Panc1 (cell line): ENCODE data around the gene CREBRF. TPM values are rescaled to one million over a fixed set of nuclear protein-coding genes. Genes with fewer than 3 reads are reported as not detected.

Experiments
- ATAC-seq: fragments of 200-7000 bp; cut with Tn5 transposase; 2 replicates; pipeline ENCODE4 v1.9.1; 2020; ENCODE audit warnings: mild to moderate bottlenecking, moderate library complexity
- BruUV-seq: library from RNA; stranded (reverse); fragments of 400-500 nt; replicated peaks from 2 replicates; lab custom pipeline; 2021; lab: Mats Ljungman, UMichigan
- CTCF ChIA-PET: fragments of 300-600 bp; sonication (Branson Sonifier 250); formaldehyde crosslinking; loops from one replicate; lab custom pipeline; 2022; ENCODE audit warnings: antibody characterized with exemption; lab: Charles Lee
- POLR2A ChIA-PET: fragments of 300-600 bp; sonication (Branson Sonifier 250); formaldehyde crosslinking; loops from one replicate; lab custom pipeline; 2022; ENCODE audit warnings: antibody characterized with exemption; lab: Charles Lee
- DNase-seq: peaks from one replicate; pipeline ENCODE4 v3.0.0-alpha.2; 2010; ENCODE audit warnings: low read depth, low spot score
- H3K27ac ChIP-seq: 2 replicates; pipeline ENCODE4 v1.5.1; 2011; ENCODE audit warnings: mild to moderate bottlenecking, low read length, inconsistent platforms
- H3K27me3 ChIP-seq: fragments of 200-500 bp; sonication (Bioruptor generic); 2 replicates; pipeline ENCODE4 v1.6.0; 2014; ENCODE audit warnings: low read length, inconsistent platforms; ENCODE audit not compliant: control insufficient read depth, insufficient read depth
- H3K36me3 ChIP-seq: fragments of 200-500 bp; sonication (Bioruptor generic); 2 replicates; pipeline ENCODE4 v1.5.1; 2014; ENCODE audit warnings: inconsistent platforms, mild to moderate bottlenecking, low read length, moderate library complexity; ENCODE audit not compliant: control insufficient read depth, insufficient read depth
- H3K4me1 ChIP-seq: 2 replicates; pipeline ENCODE4 v1.5.1; 2011; ENCODE audit warnings: inconsistent platforms, mild to moderate bottlenecking, low read length, moderate library complexity; ENCODE audit not compliant: control insufficient read depth, insufficient read depth
- H3K4me3 ChIP-seq, 2 experiments: 2 replicates each; pipeline ENCODE4 v1.5.1; 2011 to 2012; ENCODE audit warnings: low read depth in 2 of 2, low read length in 2 of 2, mild to moderate bottlenecking in 2 of 2, inconsistent platforms in 1 of 2, moderate library complexity in 1 of 2
- H3K9me3 ChIP-seq: fragments of 200-500 bp; sonication (Bioruptor generic); 2 replicates; pipeline ENCODE4 v1.5.1; 2014; ENCODE audit warnings: low read depth, mild to moderate bottlenecking, inconsistent platforms, low read length, moderate library complexity; ENCODE audit not compliant: control insufficient read depth, insufficient read depth
- POLR2AphosphoS5 ChIP-seq: IDR thresholded peaks from 2 replicates; pipeline ENCODE4 v1.6.1; 2012; ENCODE audit warnings: mild to moderate bottlenecking, low read depth, low read length, moderate library complexity
- SIN3A ChIP-seq: IDR thresholded peaks from 2 replicates; pipeline ENCODE4 v1.6.1; 2012; ENCODE audit warnings: low read depth, mild to moderate bottlenecking, low read length, moderate library complexity, borderline replicate concordance; ENCODE audit not compliant: insufficient read depth
- TCF7L2 ChIP-seq: IDR thresholded peaks from 2 replicates; pipeline ENCODE4 v1.6.1; 2011; ENCODE audit warnings: mild to moderate bottlenecking, low read depth, low read length, inconsistent platforms
- in situ Hi-C: cut with HindIII; loops from 2 replicates; pipeline ENCODE4 v1.10.0; 2016; ENCODE audit warnings: low sequenced_read_pairs, low pct_unique_long_range_greater_than_20kb
- intact Hi-C: fragments of 100-400 bp; cut with micrococcal nuclease; formaldehyde crosslinking; loops from one replicate; pipeline ENCODE4 v1.10.0; 2022; ENCODE audit not compliant: unreplicated experiment
- total RNA-seq: library from RNA; stranded (reverse); gene quantifications from one replicate; pipeline ENCODE4 v1.2.1, GENCODE V29; 2021; ENCODE audit not compliant: unreplicated experiment
- TF ChIP-seq, protein P1 (sequence below), 2 experiments: IDR thresholded peaks; 2 replicates each; pipeline ENCODE4 v1.6.1; 2011 to 2012; ENCODE audit warnings: low read depth in 2 of 2, control low read depth in 1 of 2, low read length in 1 of 2, mild to moderate bottlenecking in 1 of 2, moderate library complexity in 1 of 2; ENCODE audit not compliant: insufficient read depth in 1 of 2
- TF ChIP-seq, protein P2 (sequence below): fragments of 450-650 bp; IDR thresholded peaks from 2 replicates; pipeline ENCODE4 v1.5.1; 2017; ENCODE audit warnings: mild to moderate bottlenecking

Gene CREBRF
- total RNA-seq, 1 experiment from 2014 or later, result 9.0 TPM

DNA sequence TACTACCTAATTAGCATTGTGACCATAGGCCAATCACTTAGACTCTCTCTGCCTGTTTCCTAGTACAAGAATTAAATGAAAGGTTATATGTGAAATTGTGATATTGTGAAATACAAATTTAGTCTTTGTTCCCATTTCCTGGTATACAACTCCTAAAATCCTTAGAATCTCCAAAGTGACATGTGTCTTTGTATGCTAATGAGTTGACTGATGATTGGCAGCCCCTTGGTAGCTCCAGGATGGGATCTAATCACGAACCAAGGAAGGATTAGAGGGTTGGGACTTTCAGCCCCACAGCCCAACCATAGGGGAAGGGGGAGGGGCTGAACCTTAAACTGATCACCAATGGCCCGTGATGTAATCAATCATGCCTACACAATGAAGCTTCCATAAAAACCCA is 41.0 kb upstream of the CREBRF start:
- CTCF ChIA-PET, result no interaction called here
- intact Hi-C loops (no loop called here), in situ Hi-C loops (no loop called here)
- no peaks in the 10 kb centered on the region for H3K27me3 ChIP-seq
- no peak for DNase-seq
- no peak overlapping the region for H3K4me3 ChIP-seq
- peak overlapping the region; percentile 15; the same call in 1 of the 2 replicates for H3K27ac ChIP-seq
- no peaks in the 10 kb centered on the region for H3K9me3 ChIP-seq
- H3K4me1 ChIP-seq, result peaks cover 22% of the 10 kb centered on the region
- no peaks in the 10 kb centered on the region for H3K36me3 ChIP-seq
- TF ChIP-seq TCF7L2 (no peak), POLR2AphosphoS5 (no peak), SIN3A (no peak)
- TF ChIP-seq, protein P1, sequence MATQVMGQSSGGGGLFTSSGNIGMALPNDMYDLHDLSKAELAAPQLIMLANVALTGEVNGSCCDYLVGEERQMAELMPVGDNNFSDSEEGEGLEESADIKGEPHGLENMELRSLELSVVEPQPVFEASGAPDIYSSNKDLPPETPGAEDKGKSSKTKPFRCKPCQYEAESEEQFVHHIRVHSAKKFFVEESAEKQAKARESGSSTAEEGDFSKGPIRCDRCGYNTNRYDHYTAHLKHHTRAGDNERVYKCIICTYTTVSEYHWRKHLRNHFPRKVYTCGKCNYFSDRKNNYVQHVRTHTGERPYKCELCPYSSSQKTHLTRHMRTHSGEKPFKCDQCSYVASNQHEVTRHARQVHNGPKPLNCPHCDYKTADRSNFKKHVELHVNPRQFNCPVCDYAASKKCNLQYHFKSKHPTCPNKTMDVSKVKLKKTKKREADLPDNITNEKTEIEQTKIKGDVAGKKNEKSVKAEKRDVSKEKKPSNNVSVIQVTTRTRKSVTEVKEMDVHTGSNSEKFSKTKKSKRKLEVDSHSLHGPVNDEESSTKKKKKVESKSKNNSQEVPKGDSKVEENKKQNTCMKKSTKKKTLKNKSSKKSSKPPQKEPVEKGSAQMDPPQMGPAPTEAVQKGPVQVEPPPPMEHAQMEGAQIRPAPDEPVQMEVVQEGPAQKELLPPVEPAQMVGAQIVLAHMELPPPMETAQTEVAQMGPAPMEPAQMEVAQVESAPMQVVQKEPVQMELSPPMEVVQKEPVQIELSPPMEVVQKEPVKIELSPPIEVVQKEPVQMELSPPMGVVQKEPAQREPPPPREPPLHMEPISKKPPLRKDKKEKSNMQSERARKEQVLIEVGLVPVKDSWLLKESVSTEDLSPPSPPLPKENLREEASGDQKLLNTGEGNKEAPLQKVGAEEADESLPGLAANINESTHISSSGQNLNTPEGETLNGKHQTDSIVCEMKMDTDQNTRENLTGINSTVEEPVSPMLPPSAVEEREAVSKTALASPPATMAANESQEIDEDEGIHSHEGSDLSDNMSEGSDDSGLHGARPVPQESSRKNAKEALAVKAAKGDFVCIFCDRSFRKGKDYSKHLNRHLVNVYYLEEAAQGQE (IDR thresholded peaks at IDR 0.05; ENCODE audit: insufficient read depth in 1 of 2, low read depth in 2 of 2, low read length in 1 of 2), result no peak
- TF ChIP-seq, protein P2, sequence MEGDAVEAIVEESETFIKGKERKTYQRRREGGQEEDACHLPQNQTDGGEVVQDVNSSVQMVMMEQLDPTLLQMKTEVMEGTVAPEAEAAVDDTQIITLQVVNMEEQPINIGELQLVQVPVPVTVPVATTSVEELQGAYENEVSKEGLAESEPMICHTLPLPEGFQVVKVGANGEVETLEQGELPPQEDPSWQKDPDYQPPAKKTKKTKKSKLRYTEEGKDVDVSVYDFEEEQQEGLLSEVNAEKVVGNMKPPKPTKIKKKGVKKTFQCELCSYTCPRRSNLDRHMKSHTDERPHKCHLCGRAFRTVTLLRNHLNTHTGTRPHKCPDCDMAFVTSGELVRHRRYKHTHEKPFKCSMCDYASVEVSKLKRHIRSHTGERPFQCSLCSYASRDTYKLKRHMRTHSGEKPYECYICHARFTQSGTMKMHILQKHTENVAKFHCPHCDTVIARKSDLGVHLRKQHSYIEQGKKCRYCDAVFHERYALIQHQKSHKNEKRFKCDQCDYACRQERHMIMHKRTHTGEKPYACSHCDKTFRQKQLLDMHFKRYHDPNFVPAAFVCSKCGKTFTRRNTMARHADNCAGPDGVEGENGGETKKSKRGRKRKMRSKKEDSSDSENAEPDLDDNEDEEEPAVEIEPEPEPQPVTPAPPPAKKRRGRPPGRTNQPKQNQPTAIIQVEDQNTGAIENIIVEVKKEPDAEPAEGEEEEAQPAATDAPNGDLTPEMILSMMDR, result no peak
- no peak for ATAC-seq
- no TSS peak for BruUV-seq
- POLR2A ChIA-PET, result no interaction called here

GRCh38 chr5:173015598-173016455 is 40.3 kb upstream of the CREBRF start:
- ChIA-PET POLR2A (no interaction called here), CTCF (no interaction called here)
- Histone ChIP-seq H3K27ac (peak overlapping the region; percentile 78), H3K27me3 (no peaks in the 10 kb centered on the region), H3K4me3 (peak overlapping the region in 1 of 2 experiments; percentile 19; a peak in 1 of 4 replicates), H3K36me3 (no peaks in the 10 kb centered on the region), H3K9me3 (no peaks in the 10 kb centered on the region), H3K4me1 (peaks cover 18% of the 10 kb centered on the region)
- TF ChIP-seq SIN3A, result no peak
- no peak for TF ChIP-seq POLR2AphosphoS5
- TF ChIP-seq, protein P2, result no peak
- TF ChIP-seq, protein P1 (IDR thresholded peaks at IDR 0.05; ENCODE audit: insufficient read depth in 1 of 2, low read depth in 2 of 2, low read length in 1 of 2), result no peak
- no peak for TF ChIP-seq TCF7L2
- ATAC-seq (peak; percentile 59; the same call in 1 of the 2 replicates), DNase-seq (no peak)
- no TSS peak for BruUV-seq
- in situ Hi-C loops, result no loop called here
- intact Hi-C loops, result no loop called here
